Measurements from ENCODE around the gene IL15. TPM values are rescaled to one million over a fixed set of nuclear protein-coding genes. Genes with fewer than 3 reads are reported as not detected.

The IL15 gene
- total and polyA plus RNA-seq, 2 of the 8 experiments (the other 6 are each of a cell fraction or from before 2014, with no cell fraction given) = 0.30 to 0.61 TPM

DNA sequence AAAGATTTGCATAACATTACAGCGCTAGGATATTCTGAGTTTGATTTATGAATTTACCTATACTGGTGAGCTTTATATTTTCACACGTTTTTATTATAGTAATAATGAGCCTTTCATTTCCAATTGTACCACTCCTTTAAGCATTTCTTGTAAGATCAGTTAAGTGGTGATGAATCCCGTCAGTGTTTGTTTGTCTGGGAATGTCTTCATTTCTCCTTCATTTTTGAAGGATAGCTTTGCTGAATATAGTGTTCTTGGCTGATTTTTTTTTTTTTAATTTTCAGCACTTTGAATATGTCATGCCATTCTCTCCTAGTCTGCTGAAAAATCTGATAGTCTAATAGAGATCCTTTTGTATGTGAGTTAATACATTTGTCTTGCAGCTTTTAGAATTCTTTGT lies 70.1 kb downstream of the IL15 start:
- H3K79me2 ChIP-seq (ENCODE audit: control insufficient read depth in 1 of 2, insufficient read depth in 2 of 2, low read length in 2 of 2) = no peaks in the 10 kb centered on the region
- POLR2A ChIA-PET (ENCODE audit: partially characterized antibody) = no interaction called here
- DNase-seq (ENCODE audit: low read depth in 1 of 2, low spot score in 2 of 2) (no peak), FAIRE-seq (no peak)
- H3K79me1 ChIP-seq (ENCODE audit: low read depth, low read length) = no peaks in the 10 kb centered on the region
- H3K23ac ChIP-seq (ENCODE audit: insufficient read length) = no peak overlapping the region
- no peak overlapping the region for H2AFZ ChIP-seq (ENCODE audit: low read length)
- TF ChIP-seq, protein P1, sequence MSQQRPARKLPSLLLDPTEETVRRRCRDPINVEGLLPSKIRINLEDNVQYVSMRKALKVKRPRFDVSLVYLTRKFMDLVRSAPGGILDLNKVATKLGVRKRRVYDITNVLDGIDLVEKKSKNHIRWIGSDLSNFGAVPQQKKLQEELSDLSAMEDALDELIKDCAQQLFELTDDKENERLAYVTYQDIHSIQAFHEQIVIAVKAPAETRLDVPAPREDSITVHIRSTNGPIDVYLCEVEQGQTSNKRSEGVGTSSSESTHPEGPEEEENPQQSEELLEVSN (IDR thresholded peaks at IDR 0.05) = no peak
- no peak for TF ChIP-seq RXRA (IDR thresholded peaks at IDR 0.05; ENCODE audit: insufficient read depth, low read depth, low read length)
- no peak for TF ChIP-seq EP300 (IDR thresholded peaks at IDR 0.05; ENCODE audit: borderline replicate concordance in 1 of 2, low read depth in 2 of 2, low read length in 2 of 2)
- TF ChIP-seq CEBPB (IDR thresholded peaks at IDR 0.05; ENCODE audit: low read depth, low read length) = no peak
- TF ChIP-seq FOSL1 (IDR thresholded peaks at IDR 0.05; ENCODE audit: insufficient read depth, low read depth, low read length) = no peak
- no peak overlapping the region for H4K8ac ChIP-seq (ENCODE audit: extremely low read depth, insufficient read depth, low read length)
- H4K91ac ChIP-seq (replicated peaks; ENCODE audit: insufficient read length, low read length) = no peak overlapping the region
- H3K23me2 ChIP-seq (ENCODE audit: low read depth, low read length) = no peaks in the 10 kb centered on the region
- H3K4me3 ChIP-seq (ENCODE audit: extremely low read depth in 1 of 4, insufficient read depth in 2 of 4, low read depth in 3 of 4, low read length in 4 of 4) = no peak overlapping the region
- CTCF ChIA-PET (ENCODE audit: partially characterized antibody) = interaction anchor here (0.8 kb wide), 1 partner anchor 52 kb away, joined by 7 read pairs; no protein-coding TSS in a partner anchor
- no peaks in the 10 kb centered on the region for H3K27me3 ChIP-seq (replicated peaks in 1 of 4; ENCODE audit: control insufficient read depth in 3 of 4, extremely low read depth in 1 of 4, insufficient read depth in 3 of 4, low read length in 3 of 4)
- WGBS, 2 experiments (ENCODE audit: extremely low coverage in 1 of 2, insufficient coverage in 1 of 2, insufficient read length in 1 of 2, insufficient replicate concordance in 2 of 2, low coverage in 1 of 2, low lambda C conversion rate in 2 of 2, missing lambda C conversion rate in 1 of 2) = 93% methylated on average over 3 of the region's 3 CpGs; no CpG with 5 or more reads in 1 of the 2 experiments
- H3K56ac ChIP-seq (replicated peaks; ENCODE audit: insufficient read length, low read depth, low read length) = no peak overlapping the region
- no peak overlapping the region for H2BK120ac ChIP-seq (replicated peaks; ENCODE audit: low read depth, low read length)
- no peaks in the 10 kb centered on the region for H3K4me1 ChIP-seq (replicated peaks in 1 of 4; ENCODE audit: control insufficient read depth in 3 of 4, insufficient read depth in 4 of 4, low read length in 3 of 4)
- no peak overlapping the region for H2BK5ac ChIP-seq (ENCODE audit: low read depth, low read length)
- H3K9me3 ChIP-seq (ENCODE audit: insufficient read depth in 2 of 2, low read depth in 1 of 2, low read length in 1 of 2) = no peaks in the 10 kb centered on the region; a peak in 1 of 4 replicates
- H3K14ac ChIP-seq (ENCODE audit: insufficient read length) = no peak overlapping the region
- no peaks in the 10 kb centered on the region for H3K36me3 ChIP-seq (ENCODE audit: control insufficient read depth in 2 of 4, insufficient read depth in 4 of 4, low read length in 3 of 4)
- no peak overlapping the region for H4K5ac ChIP-seq (ENCODE audit: insufficient read length, low read depth, low read length)
- H2BK20ac ChIP-seq (ENCODE audit: low read length) = no peak overlapping the region
- H2BK12ac ChIP-seq (ENCODE audit: low read depth, low read length) = no peak overlapping the region
- no peak overlapping the region for H3K9ac ChIP-seq (replicated peaks in 1 of 4; ENCODE audit: extremely low read depth in 1 of 4, low read depth in 3 of 4, low read length in 3 of 4)
- no peaks in the 10 kb centered on the region for H4K20me1 ChIP-seq (replicated peaks in 1 of 2; ENCODE audit: control insufficient read depth in 1 of 2, insufficient read depth in 2 of 2, low read length in 2 of 2)
- no peak overlapping the region for H3K4ac ChIP-seq (replicated peaks; ENCODE audit: insufficient read length, low read depth, low read length)
- no peak overlapping the region for H2BK15ac ChIP-seq (ENCODE audit: low read length)
- no peak overlapping the region for H2AK5ac ChIP-seq (ENCODE audit: low read depth, low read length)
- no peak overlapping the region for H3K18ac ChIP-seq (ENCODE audit: extremely low read depth, low read length)
- H3K4me2 ChIP-seq (ENCODE audit: insufficient read depth in 1 of 2, low read depth in 2 of 2, low read length in 2 of 2) = no peak overlapping the region
- H3K27ac ChIP-seq (ENCODE audit: low read depth, low read length) = no peak overlapping the region

Measured in H1 (cell line).